GM10266 (cell line): ENCODE data around the gene BAIAP3.

ENCODE experiments used
- DNase-seq: peaks from one replicate; pipeline ENCODE4 v3.0.0; 2012; ENCODE audit errors: extremely low spot score
- CTCF ChIP-seq: IDR thresholded peaks from 2 replicates; pipeline ENCODE4 v1.5.1; 2012; ENCODE audit warnings: mild to moderate bottlenecking, low read depth; ENCODE audit not compliant: control insufficient read depth, insufficient read depth; ENCODE audit errors: missing control alignments

Gene BAIAP3

GRCh38 chr16:1342526-1343427, 9.3 kb downstream of the BAIAP3 start:
- no peak for TF ChIP-seq CTCF
- DNase-seq = peak; percentile 100

GRCh38 chr16:1343428-1344242, 10.2 kb downstream of the BAIAP3 start:
- no peak for TF ChIP-seq CTCF
- DNase-seq = no peak

- no peak for TF ChIP-seq CTCF
- no peak for DNase-seq
Observed at GRCh38 chr16:1344499-1344898, 11.1 kb downstream of the BAIAP3 start.

- DNase-seq = no peak
- no peak for TF ChIP-seq CTCF
Observed at GRCh38 chr16:1345087-1345486, 11.6 kb downstream of the BAIAP3 start.

GRCh38 chr16:1345651-1346421, 12.4 kb downstream of the BAIAP3 start:
- DNase-seq = no peak
- no peak for TF ChIP-seq CTCF

GRCh38 chr16:1346422-1347285, 13.2 kb downstream of the BAIAP3 start:
- TF ChIP-seq CTCF = no peak
- DNase-seq = no peak
